GM18868 (cell line): ENCODE measurements around the gene DOCK4.

ENCODE experiments used
- ATAC-seq: cut with Tn5 transposase; IDR thresholded peaks from one replicate; pipeline ENCODE4 v1.9.1; 2021; ENCODE audit warnings: mild to moderate bottlenecking, moderate library complexity; ENCODE audit not compliant: unreplicated experiment

DOCK4 gene

DNA sequence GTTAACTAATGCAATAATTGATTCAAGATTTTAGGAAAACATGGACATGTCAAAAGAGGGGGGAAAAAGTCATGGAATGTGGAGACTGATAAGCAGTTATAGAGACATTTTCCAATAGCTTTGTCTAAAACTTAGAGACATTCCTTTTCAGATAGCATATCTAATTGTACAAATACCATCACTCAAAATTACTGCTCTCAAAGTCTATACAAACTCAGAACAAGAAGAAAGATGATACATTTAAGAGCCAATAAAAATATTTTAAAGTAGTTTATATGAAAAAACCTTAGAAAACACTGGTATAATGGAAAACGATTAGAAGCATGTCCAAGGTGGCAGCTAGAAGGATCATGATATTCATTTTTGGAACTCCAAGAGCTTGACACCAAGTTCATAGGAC lies 146.5 kb downstream of the DOCK4 start:
- ATAC-seq: no peak

- no peak for ATAC-seq
Measured at GRCh38 chr7:112058686-112059085, 147.5 kb downstream of the DOCK4 start.

DNA sequence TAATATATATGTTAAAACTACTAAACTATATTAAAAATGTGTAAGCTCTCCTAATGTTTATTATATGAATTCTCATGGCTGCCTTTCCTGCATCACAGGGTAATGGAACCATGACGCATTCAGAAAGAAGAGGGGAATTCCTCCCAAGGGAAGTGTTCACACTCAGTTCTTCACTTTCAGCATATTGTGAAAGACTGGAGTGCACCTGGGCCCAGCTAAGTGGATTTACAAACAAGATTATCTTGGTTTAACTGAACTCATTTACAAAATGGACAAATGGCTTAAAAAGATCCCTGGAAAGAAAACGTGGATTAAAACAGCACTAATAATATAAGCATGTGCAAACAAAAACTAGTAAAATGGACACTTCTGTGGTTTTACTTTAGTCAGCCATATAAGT lies 149.8 kb downstream of the DOCK4 start:
- peak; percentile 92 for ATAC-seq

- no peak for ATAC-seq
Measured at GRCh38 chr7:112053737-112054069, 152.5 kb downstream of the DOCK4 start.

DNA sequence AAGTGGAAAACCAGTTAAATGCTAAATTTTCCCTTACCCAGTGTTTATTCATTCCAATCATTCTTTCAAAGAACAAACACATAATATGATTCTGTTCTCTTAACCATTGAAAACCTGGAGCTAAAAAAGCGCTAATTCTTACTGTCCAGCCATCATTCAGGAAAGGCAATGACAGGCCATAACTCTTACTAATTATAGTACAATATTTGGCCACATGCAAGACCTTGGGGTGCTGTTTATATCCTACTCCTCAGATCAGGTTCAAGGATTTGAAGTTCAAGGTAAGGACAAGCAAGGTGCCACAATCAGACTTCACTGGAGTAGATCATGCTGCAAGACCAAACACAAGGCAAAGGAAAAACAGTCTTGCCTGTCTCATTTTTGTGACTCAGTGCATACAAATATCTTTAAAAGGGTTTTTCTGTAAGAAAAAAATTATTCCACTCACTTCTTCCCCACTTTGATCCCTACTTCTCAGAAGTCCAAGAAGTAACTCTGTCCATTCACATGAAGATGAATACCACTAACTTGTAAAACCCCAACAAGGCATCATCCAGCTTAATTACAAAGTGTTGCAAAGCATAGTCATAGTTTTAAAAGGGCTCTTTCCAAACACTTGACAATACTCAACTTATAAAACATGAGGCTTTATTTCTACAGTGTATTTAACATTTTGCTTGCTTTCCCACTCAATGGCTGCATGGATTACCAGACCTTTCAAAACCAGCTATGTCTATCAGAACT lies 153.0 kb downstream of the DOCK4 start:
- ATAC-seq: no peak

DNA sequence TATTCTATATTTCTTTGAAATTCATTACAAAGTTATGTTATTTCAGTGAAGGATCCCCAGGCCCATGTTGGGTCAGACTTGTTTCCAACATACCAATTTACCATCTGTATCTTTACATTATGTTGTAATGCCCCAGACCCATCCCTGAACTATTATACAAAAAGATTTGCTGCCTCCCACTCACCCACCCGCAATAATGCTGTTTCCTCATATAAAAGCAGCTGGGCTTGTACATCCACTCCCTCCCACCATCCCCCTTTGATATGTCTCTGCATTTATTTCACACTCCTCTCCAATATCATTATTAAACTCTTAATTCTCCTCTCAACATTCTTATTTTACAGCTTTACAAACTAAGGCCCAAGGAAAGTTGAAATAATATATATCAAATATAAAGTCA lies 153.7 kb downstream of the DOCK4 start:
- no peak for ATAC-seq

- ATAC-seq: no peak
Measured at GRCh38 chr7:112050250-112050881, 155.8 kb downstream of the DOCK4 start.

DNA sequence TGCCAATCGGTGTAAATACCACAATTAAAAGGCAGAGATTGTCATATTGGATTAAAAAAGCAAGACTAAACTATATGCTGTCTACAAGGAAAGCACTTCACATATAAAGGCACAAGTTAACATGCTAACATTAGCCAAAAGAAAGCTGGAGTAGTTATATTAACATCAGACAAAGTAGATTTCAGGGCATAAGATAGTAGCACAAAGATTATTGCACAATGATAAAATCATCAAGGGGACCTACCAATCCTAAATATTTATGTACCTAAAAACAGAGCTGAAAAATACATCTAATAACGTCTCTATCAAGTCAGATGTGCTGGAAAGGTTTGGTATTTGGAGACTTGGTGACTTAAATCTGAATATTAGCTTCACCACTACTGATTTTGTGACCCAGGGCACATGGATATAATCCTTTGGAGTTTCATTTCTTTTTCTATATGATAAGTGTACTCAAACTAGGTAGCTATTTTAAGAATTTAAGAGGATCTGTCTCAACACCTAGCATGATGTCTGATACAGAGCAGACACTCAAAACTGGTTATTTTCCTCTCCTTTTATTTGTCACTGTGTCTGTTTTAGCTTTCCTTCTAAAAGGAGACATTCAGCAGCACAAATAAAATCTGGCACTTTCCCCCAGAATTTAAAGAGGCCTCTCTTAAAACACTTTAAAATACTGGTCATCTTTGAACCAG lies 156.5 kb downstream of the DOCK4 start:
- ATAC-seq: no peak

DNA sequence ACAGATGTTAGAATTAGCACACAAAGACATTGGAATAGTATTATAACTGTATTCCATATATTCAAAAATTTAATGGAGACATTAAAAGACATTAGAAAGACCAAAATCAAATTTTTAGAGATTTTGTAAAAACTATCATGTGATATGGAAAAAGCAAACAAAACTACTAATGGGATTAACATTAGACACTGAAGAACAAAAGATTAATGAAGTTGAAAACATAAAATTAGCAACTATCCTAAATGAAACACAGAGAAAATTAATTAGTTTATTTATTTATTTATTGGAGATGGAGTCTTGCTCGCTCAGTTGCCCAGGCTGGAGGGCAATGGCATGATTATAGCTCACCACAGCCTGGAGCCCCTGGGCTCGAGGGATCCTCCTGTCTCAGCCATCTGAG lies 158.8 kb downstream of the DOCK4 start:
- no peak for ATAC-seq

DNA sequence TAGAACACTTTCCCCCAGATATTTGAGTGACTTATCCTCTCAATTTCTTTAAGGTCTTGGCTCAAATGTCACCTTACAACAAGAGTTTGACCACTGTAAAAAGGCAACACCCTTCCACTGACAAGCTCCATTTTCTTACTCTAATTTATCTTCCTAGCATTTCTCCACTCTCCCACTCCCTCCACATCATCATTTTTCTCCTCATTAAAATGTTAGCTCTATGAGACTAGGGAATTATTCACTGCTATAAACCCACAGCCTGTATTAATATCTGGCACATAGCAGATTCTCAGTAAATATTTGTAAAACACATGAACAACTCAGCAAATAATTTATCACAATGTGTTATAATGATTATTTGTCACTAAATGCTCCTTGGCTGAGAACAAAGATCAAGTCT lies 161.0 kb downstream of the DOCK4 start:
- no peak for ATAC-seq

GRCh38 chr7:112042631-112043030 lies 163.6 kb downstream of the DOCK4 start:
- no peak for ATAC-seq

DNA sequence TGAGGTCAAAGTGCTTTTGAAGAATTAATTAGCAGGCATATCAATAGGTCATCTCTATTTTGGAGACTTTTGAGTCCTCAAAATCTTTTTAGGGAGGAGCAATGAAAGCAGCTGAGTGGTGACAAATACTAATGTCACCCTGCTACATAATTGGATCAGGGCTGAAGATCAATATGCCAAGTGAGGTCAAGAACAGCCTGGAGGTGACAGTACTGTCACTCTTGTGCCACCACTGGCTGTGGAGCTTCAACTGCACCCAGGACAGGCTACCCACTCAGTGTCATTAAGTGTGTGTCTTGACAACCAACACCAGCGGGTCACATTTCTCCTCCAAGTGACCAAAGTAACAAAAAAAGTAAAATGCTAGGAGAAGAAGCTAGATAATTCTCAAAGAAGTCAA lies 167.8 kb downstream of the DOCK4 start:
- ATAC-seq: no peak

- ATAC-seq: no peak
Measured at GRCh38 chr7:112036071-112036470, 170.1 kb downstream of the DOCK4 start.

- ATAC-seq: no peak
Measured at GRCh38 chr7:112031689-112032088, 174.5 kb downstream of the DOCK4 start.

GRCh38 chr7:112025556-112025955 lies 180.6 kb downstream of the DOCK4 start:
- ATAC-seq: no peak

DNA sequence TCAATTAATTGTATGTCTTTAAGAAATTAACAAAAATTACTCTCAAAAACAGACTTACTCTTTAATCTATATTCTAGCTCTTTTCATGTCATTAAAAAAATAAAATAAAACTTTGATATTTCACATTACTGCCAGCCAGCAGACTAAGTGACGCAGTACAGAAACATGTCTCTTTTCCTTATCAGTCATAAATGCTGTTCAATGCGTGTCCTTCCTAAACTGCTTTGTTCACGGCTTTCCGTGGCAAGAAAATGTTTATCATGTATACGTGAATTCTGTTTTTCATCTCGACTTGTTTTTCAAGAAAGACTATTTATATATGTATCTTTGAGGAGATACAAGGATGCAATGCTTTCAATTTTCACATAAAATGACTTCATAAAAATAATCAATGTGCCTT lies 182.4 kb downstream of the DOCK4 start:
- no peak for ATAC-seq

GRCh38 chr7:112023282-112023681 lies 182.9 kb downstream of the DOCK4 start:
- ATAC-seq: no peak

- ATAC-seq: no peak
Measured at GRCh38 chr7:112022128-112022527, 184.1 kb downstream of the DOCK4 start.

GRCh38 chr7:112021379-112022044 lies 184.7 kb downstream of the DOCK4 start:
- no peak for ATAC-seq

- no peak for ATAC-seq
Measured at GRCh38 chr7:112020800-112021199, 185.4 kb downstream of the DOCK4 start.

GRCh38 chr7:112019932-112020331 lies 186.3 kb downstream of the DOCK4 start:
- no peak for ATAC-seq
